ENCODE measurements around the gene OLFM2.

Gene OLFM2

DNA sequence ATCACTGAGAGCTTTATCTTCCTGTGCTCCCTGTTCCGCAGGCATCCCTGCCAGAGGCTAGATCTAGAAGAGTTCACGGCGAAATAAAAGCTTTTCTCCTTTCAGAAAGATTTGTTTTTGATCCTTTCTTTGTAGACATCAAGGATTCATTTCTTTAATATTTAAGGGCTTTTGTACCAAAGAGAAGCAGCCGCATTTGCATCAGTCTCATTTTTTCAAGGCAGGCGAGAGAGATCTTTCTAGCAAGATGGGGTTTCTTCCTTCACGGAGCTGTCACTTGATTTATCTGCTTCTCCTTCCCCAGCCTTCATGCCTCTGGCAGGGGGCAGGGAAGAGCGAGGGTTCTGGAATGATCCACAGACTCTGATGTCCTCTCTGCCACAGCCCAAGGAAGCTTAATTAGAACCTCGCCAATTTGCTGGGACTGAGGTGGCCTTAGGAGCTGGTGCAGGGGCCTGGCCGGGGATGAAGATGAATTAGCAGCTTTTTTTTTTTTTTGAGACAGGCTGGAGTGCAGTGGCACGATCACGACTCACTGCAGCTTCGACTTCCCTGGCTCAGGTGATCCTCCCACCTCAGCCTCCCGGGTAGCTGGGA lies 61.2 kb downstream of the OLFM2 start:
- H3K4ac ChIP-seq (ENCODE audit: low read depth, low read length) = no peak overlapping the region
- H3K56ac ChIP-seq (ENCODE audit: low read length) = no peak overlapping the region
- no peak overlapping the region for H3K27ac ChIP-seq (ENCODE audit: low read depth, low read length)
- no peaks in the 10 kb centered on the region for H3K79me2 ChIP-seq (ENCODE audit: control insufficient read depth, insufficient read depth, low read length)
- H4K8ac ChIP-seq (ENCODE audit: low read depth, low read length) = no peak overlapping the region
- no peak overlapping the region for H4K5ac ChIP-seq (ENCODE audit: low read length)
- H2BK15ac ChIP-seq (replicated peaks; ENCODE audit: low read depth) = no peak overlapping the region
- no peak overlapping the region for H2AK5ac ChIP-seq (ENCODE audit: low read length)
- H3K27me3 ChIP-seq (ENCODE audit: insufficient read depth, low read length, poor library complexity) = no peaks in the 10 kb centered on the region
- no peak overlapping the region for H3K23ac ChIP-seq (ENCODE audit: low read length)
- no peaks in the 10 kb centered on the region for H3K36me3 ChIP-seq (ENCODE audit: control insufficient read depth, insufficient read depth, low read length)
- H3K4me2 ChIP-seq (ENCODE audit: low read length) = no peak overlapping the region
- H3K4me3 ChIP-seq (ENCODE audit: low read length) = no peak overlapping the region
- H3K4me1 ChIP-seq (ENCODE audit: control insufficient read depth, low read depth, low read length) = no peaks in the 10 kb centered on the region
- no peak overlapping the region for H2BK5ac ChIP-seq (ENCODE audit: low read length)
- H3K18ac ChIP-seq (ENCODE audit: low read length) = no peak overlapping the region
- H2BK120ac ChIP-seq (ENCODE audit: low read depth, low read length) = no peak overlapping the region
- WGBS (ENCODE audit: extremely low coverage, insufficient coverage, low lambda C conversion rate) = no CpG with 5 or more reads among the region's 13 CpGs
- no peak for DNase-seq
- H3K9ac ChIP-seq (ENCODE audit: low read length) = no peak overlapping the region
- H3K79me1 ChIP-seq (ENCODE audit: low read length) = no peaks in the 10 kb centered on the region

GRCh38 chr19:9872618-9873242 lies 63.6 kb downstream of the OLFM2 start:
- no peak overlapping the region for H3K4me2 ChIP-seq (ENCODE audit: low read length)
- H4K8ac ChIP-seq (ENCODE audit: low read depth, low read length) = no peak overlapping the region
- H3K36me3 ChIP-seq (ENCODE audit: control insufficient read depth, insufficient read depth, low read length) = no peaks in the 10 kb centered on the region
- WGBS (ENCODE audit: extremely low coverage, insufficient coverage, low lambda C conversion rate) = 100% methylated on average over 1 of the region's 8 CpGs
- H3K56ac ChIP-seq (ENCODE audit: low read length) = no peak overlapping the region
- H3K27me3 ChIP-seq (ENCODE audit: insufficient read depth, low read length, poor library complexity) = no peaks in the 10 kb centered on the region
- no peaks in the 10 kb centered on the region for H3K79me2 ChIP-seq (ENCODE audit: control insufficient read depth, insufficient read depth, low read length)
- no peak overlapping the region for H2BK15ac ChIP-seq (replicated peaks; ENCODE audit: low read depth)
- H3K79me1 ChIP-seq (ENCODE audit: low read length) = no peaks in the 10 kb centered on the region
- no peak overlapping the region for H3K4me3 ChIP-seq (ENCODE audit: low read length)
- no peaks in the 10 kb centered on the region for H3K4me1 ChIP-seq (ENCODE audit: control insufficient read depth, low read depth, low read length)
- no peak overlapping the region for H3K23ac ChIP-seq (ENCODE audit: low read length)
- H2BK5ac ChIP-seq (ENCODE audit: low read length) = no peak overlapping the region
- no peak overlapping the region for H3K27ac ChIP-seq (ENCODE audit: low read depth, low read length)
- no peak overlapping the region for H2BK120ac ChIP-seq (ENCODE audit: low read depth, low read length)
- no peak overlapping the region for H3K9ac ChIP-seq (ENCODE audit: low read length)
- no peak overlapping the region for H3K18ac ChIP-seq (ENCODE audit: low read length)
- H4K5ac ChIP-seq (ENCODE audit: low read length) = no peak overlapping the region
- no peak overlapping the region for H3K4ac ChIP-seq (ENCODE audit: low read depth, low read length)
- no peak for DNase-seq
- no peak overlapping the region for H2AK5ac ChIP-seq (ENCODE audit: low read length)

- H3K27ac ChIP-seq (ENCODE audit: low read depth, low read length) = no peak overlapping the region
- no peaks in the 10 kb centered on the region for H3K79me1 ChIP-seq (ENCODE audit: low read length)
- H3K27me3 ChIP-seq (ENCODE audit: insufficient read depth, low read length, poor library complexity) = no peaks in the 10 kb centered on the region
- no peaks in the 10 kb centered on the region for H3K4me1 ChIP-seq (ENCODE audit: control insufficient read depth, low read depth, low read length)
- no peak overlapping the region for H4K5ac ChIP-seq (ENCODE audit: low read length)
- no peak overlapping the region for H2AK5ac ChIP-seq (ENCODE audit: low read length)
- no peak overlapping the region for H2BK120ac ChIP-seq (ENCODE audit: low read depth, low read length)
- H3K18ac ChIP-seq (ENCODE audit: low read length) = no peak overlapping the region
- H2BK15ac ChIP-seq (replicated peaks; ENCODE audit: low read depth) = no peak overlapping the region
- no peak overlapping the region for H3K9ac ChIP-seq (ENCODE audit: low read length)
- no peak overlapping the region for H2BK5ac ChIP-seq (ENCODE audit: low read length)
- DNase-seq = no peak
- H3K4me3 ChIP-seq (ENCODE audit: low read length) = no peak overlapping the region
- H4K8ac ChIP-seq (ENCODE audit: low read depth, low read length) = no peak overlapping the region
- no peaks in the 10 kb centered on the region for H3K79me2 ChIP-seq (ENCODE audit: control insufficient read depth, insufficient read depth, low read length)
- H3K36me3 ChIP-seq (ENCODE audit: control insufficient read depth, insufficient read depth, low read length) = no peaks in the 10 kb centered on the region
- WGBS (ENCODE audit: extremely low coverage, insufficient coverage, low lambda C conversion rate) = no CpG with 5 or more reads among the region's 16 CpGs
- H3K4ac ChIP-seq (ENCODE audit: low read depth, low read length) = no peak overlapping the region
- no peak overlapping the region for H3K56ac ChIP-seq (ENCODE audit: low read length)
- H3K23ac ChIP-seq (ENCODE audit: low read length) = no peak overlapping the region
- no peak overlapping the region for H3K4me2 ChIP-seq (ENCODE audit: low read length)
Measured at GRCh38 chr19:9871626-9872338, 64.5 kb downstream of the OLFM2 start.

DNA sequence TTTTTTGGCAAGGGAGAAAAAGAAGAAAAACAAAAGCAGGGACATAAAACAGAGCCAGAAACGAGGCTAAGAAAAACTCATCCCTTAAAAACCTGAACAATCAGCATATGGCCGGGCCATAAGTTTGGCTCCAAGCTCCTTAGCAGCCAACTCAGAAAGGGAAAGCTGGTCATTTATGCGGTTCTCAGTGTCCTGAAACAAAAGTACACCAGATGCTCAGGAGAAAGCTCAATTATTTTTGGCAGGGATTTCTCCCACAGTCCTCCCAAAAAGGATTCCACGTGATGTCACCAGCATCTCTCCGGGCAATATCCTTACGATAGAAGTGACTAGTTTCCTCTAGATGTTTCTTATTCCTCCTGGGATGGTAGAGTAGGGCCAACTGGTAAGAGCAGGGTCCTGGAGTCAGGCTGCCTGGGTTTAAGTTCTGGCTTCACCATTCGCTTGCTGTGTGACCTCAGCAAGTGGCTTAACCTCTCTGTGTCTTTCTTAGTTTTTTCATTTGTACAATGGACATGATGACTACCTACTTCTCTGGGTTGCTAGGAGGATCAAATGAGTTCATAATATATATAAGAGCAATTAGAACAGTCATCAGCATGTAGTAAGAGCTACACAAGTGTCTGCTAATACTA lies 67.2 kb downstream of the OLFM2 start:
- no peak for DNase-seq
- Histone ChIP-seq H3K27ac (ENCODE audit: low read depth, low read length) (no peak overlapping the region), H3K9ac (ENCODE audit: low read length) (no peak overlapping the region), H3K4me1 (ENCODE audit: control insufficient read depth, low read depth, low read length) (no peaks in the 10 kb centered on the region), H2AK5ac (ENCODE audit: low read length) (no peak overlapping the region), H4K8ac (ENCODE audit: low read depth, low read length) (no peak overlapping the region), H3K79me2 (ENCODE audit: control insufficient read depth, insufficient read depth, low read length) (no peaks in the 10 kb centered on the region), H3K4ac (ENCODE audit: low read depth, low read length) (no peak overlapping the region), H4K5ac (ENCODE audit: low read length) (no peak overlapping the region), H3K4me2 (ENCODE audit: low read length) (no peak overlapping the region), H3K27me3 (ENCODE audit: insufficient read depth, low read length, poor library complexity) (no peaks in the 10 kb centered on the region), H3K56ac (ENCODE audit: low read length) (no peak overlapping the region), H2BK120ac (ENCODE audit: low read depth, low read length) (no peak overlapping the region), H3K23ac (ENCODE audit: low read length) (no peak overlapping the region), H3K18ac (ENCODE audit: low read length) (no peak overlapping the region), H3K4me3 (ENCODE audit: low read length) (no peak overlapping the region), H3K36me3 (ENCODE audit: control insufficient read depth, insufficient read depth, low read length) (no peaks in the 10 kb centered on the region), H3K79me1 (ENCODE audit: low read length) (no peaks in the 10 kb centered on the region), H2BK5ac (ENCODE audit: low read length) (no peak overlapping the region), H2BK15ac (replicated peaks; ENCODE audit: low read depth) (no peak overlapping the region)
- WGBS (ENCODE audit: extremely low coverage, insufficient coverage, low lambda C conversion rate) = no CpG with 5 or more reads among the region's 7 CpGs

- Histone ChIP-seq H3K56ac (ENCODE audit: low read length) (no peak overlapping the region), H3K4ac (ENCODE audit: low read depth, low read length) (no peak overlapping the region), H2BK15ac (replicated peaks; ENCODE audit: low read depth) (no peak overlapping the region), H3K27ac (ENCODE audit: low read depth, low read length) (no peak overlapping the region), H3K4me3 (ENCODE audit: low read length) (no peak overlapping the region), H3K79me2 (ENCODE audit: control insufficient read depth, insufficient read depth, low read length) (no peaks in the 10 kb centered on the region), H3K18ac (ENCODE audit: low read length) (no peak overlapping the region), H4K5ac (ENCODE audit: low read length) (no peak overlapping the region), H3K4me2 (ENCODE audit: low read length) (no peak overlapping the region), H3K79me1 (ENCODE audit: low read length) (no peaks in the 10 kb centered on the region), H3K4me1 (ENCODE audit: control insufficient read depth, low read depth, low read length) (no peaks in the 10 kb centered on the region), H4K8ac (ENCODE audit: low read depth, low read length) (no peak overlapping the region), H2AK5ac (ENCODE audit: low read length) (no peak overlapping the region), H2BK5ac (ENCODE audit: low read length) (no peak overlapping the region), H3K9ac (ENCODE audit: low read length) (no peak overlapping the region), H3K27me3 (ENCODE audit: insufficient read depth, low read length, poor library complexity) (no peaks in the 10 kb centered on the region), H3K36me3 (ENCODE audit: control insufficient read depth, insufficient read depth, low read length) (no peaks in the 10 kb centered on the region), H3K23ac (ENCODE audit: low read length) (no peak overlapping the region), H2BK120ac (ENCODE audit: low read depth, low read length) (no peak overlapping the region)
- DNase-seq = no peak
- WGBS (ENCODE audit: extremely low coverage, insufficient coverage, low lambda C conversion rate) = no CpG with 5 or more reads among the region's 16 CpGs
Measured at GRCh38 chr19:9865732-9866501, 70.4 kb downstream of the OLFM2 start.
